ENCODE data around the gene ACTA1. TPM values are rescaled to one million over a fixed set of nuclear protein-coding genes. Genes with fewer than 3 reads are reported as not detected.

The ACTA1 gene
- total RNA-seq, 5 donors from 2014 or later (not counting 1 experiment from before 2014, with no cell fraction given) = 0.32 TPM; not detected in 4

DNA sequence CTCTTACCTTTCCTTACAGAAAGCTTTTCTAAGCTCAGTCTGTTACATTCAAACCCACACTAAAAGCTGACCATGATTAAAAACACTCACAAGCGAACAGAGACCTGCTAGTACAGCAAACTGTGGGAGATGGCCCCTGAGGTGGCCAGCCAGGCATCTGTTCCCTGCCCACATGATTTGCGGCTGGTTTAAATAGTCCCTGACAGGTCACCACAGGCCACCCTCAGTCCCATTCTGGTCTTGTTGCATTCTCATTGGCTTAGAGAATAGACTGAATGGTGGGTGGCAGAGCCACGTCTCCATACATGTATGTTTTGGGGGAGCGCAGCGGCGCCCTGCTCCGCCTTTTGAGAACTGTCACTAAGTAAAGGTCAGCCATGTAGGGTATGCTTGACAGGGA, 2.3 kb upstream of the ACTA1 start:
- Histone ChIP-seq H3K36me3 (ENCODE audit: control insufficient read depth in 2 of 2, extremely low read depth in 1 of 2, insufficient read depth in 1 of 2, low read length in 1 of 2) (peaks cover 0 to 12% of the 10 kb centered on the region in 2 donors), H3K4me1 (ENCODE audit: control insufficient read depth in 1 of 2, extremely low read depth in 1 of 2, insufficient read depth in 2 of 2, low read length in 2 of 2) (peaks cover 6 to 28% of the 10 kb centered on the region in 2 experiments)
- no peak overlapping the region for H3K4me3 Mint-ChIP-seq

GRCh38 chr1:229434641-229435051, 752 bp upstream of the ACTA1 start:
- DNase-seq = no peak
- H3K36me3 ChIP-seq (ENCODE audit: control insufficient read depth in 2 of 2, extremely low read depth in 1 of 2, insufficient read depth in 1 of 2, low read length in 1 of 2) = peaks cover 0 to 1% of the 10 kb centered on the region in 2 donors
- Mint-ChIP-seq H3K27me3 (peaks cover 32 to 61% of the 10 kb centered on the region in 2 donors), H3K27ac (no peak overlapping the region), H3K9me3 (no peaks in the 10 kb centered on the region), H3K36me3 (peaks cover 8% of the 10 kb centered on the region), H3K4me3 (no peak overlapping the region), H3K4me1 (peaks cover 12 to 31% (median 22%) of the 10 kb centered on the region in 3 donors)
- ChIA-PET POLR2A (no interaction called here), CTCF (interaction anchor here in 1 of 2 donors (0.6 kb wide), 1 partner anchor 200 kb away, joined by 3 read pairs; no protein-coding TSS in a partner anchor)
- ATAC-seq (replicated peaks in 1 of 4) = no peak
- WGBS (ENCODE audit: insufficient coverage) = 3% methylated on average over 14 of the region's 27 CpGs
- peaks cover 10 to 37% of the 10 kb centered on the region in 2 experiments for H3K4me1 ChIP-seq (ENCODE audit: control insufficient read depth in 1 of 2, extremely low read depth in 1 of 2, insufficient read depth in 2 of 2, low read length in 2 of 2)
- H3K4me3 ChIP-seq (ENCODE audit: control insufficient read depth in 1 of 2, extremely low read depth in 1 of 2, low read length in 1 of 2) = no peak overlapping the region
- no peak overlapping the region for H3K27ac ChIP-seq (ENCODE audit: low read length)
- H3K9me3 ChIP-seq = no peaks in the 10 kb centered on the region
- peaks cover 19 to 55% of the 10 kb centered on the region in 2 experiments for H3K27me3 ChIP-seq (replicated peaks in 1 of 2; ENCODE audit: control insufficient read depth in 2 of 2, extremely low read depth in 1 of 2, insufficient read depth in 2 of 2, low read length in 1 of 2)

More for the DNA sequence above, 2.3 kb upstream of the ACTA1 start:
- DNase-seq = no peak
- ChIA-PET CTCF (no interaction called here), POLR2A (interaction anchor here in 1 of 2 donors (0.6 kb wide), 1 partner anchor 769 kb away, joined by 3 read pairs; no protein-coding TSS in a partner anchor)
- H3K4me1 Mint-ChIP-seq = peaks cover 8 to 22% (median 14%) of the 10 kb centered on the region in 3 donors
- H3K4me3 ChIP-seq (ENCODE audit: control insufficient read depth in 1 of 2, extremely low read depth in 1 of 2, low read length in 1 of 2) = no peak overlapping the region
- H3K27ac Mint-ChIP-seq = no peak overlapping the region
- no peak overlapping the region for H3K27ac ChIP-seq (ENCODE audit: low read length)
- H3K9me3 ChIP-seq = no peaks in the 10 kb centered on the region
- H3K36me3 Mint-ChIP-seq = peaks cover 19% of the 10 kb centered on the region
- H3K9me3 Mint-ChIP-seq = no peaks in the 10 kb centered on the region
- no peak for ATAC-seq (replicated peaks in 1 of 4)
- H3K27me3 Mint-ChIP-seq = peaks cover 21 to 46% of the 10 kb centered on the region in 2 donors
- WGBS (ENCODE audit: insufficient coverage) = 78% methylated on average over 3 of the region's 7 CpGs
- H3K27me3 ChIP-seq (replicated peaks in 1 of 2; ENCODE audit: control insufficient read depth in 2 of 2, extremely low read depth in 1 of 2, insufficient read depth in 2 of 2, low read length in 1 of 2) = peaks cover 15 to 42% of the 10 kb centered on the region in 2 experiments

DNA sequence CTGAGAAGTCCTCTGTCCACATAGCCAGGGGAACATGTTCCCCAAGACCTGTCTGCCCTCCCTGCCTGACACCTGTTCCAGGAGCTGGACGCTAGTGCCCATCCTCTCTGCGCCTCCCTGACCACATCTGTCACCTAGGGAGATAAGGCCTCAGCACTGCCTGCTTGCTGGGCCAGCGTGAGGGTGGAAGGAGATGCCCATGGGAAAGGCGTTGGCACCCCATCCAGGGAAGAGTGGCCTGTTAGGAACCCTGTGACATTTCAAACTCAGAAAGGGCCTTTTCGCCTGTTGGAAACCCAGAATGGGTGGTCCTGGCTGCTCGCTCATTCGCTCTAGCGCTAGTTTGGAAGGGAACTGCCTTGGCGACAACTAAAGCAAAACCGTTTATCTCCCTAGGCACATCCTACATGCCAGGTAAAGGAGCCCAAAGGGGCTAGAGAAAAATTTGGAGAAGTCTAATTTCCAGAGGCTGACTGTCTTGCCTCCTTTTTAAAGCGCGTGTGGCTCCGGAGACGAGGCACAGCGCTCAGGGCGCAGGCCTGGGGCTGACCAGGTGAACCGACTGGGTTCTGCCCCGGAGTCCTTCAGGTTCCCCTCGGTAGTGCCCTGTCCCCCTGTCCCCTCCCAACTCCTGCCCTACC, 410 bp downstream of the ACTA1 start:
- Mint-ChIP-seq H3K9me3 (no peaks in the 10 kb centered on the region), H3K4me1 (peaks cover 12 to 31% (median 22%) of the 10 kb centered on the region in 3 donors), H3K4me3 (peak overlapping the region in 1 of 3 donors; percentile 79), H3K27me3 (peaks cover 34 to 66% of the 10 kb centered on the region in 2 donors), H3K27ac (no peak overlapping the region), H3K36me3 (peaks cover 4% of the 10 kb centered on the region)
- no peak overlapping the region for H3K4me3 ChIP-seq (ENCODE audit: control insufficient read depth in 1 of 2, extremely low read depth in 1 of 2, low read length in 1 of 2)
- ATAC-seq (replicated peaks in 1 of 4) (no peak), DNase-seq (no peak)
- H3K27me3 ChIP-seq (replicated peaks in 1 of 2; ENCODE audit: control insufficient read depth in 2 of 2, extremely low read depth in 1 of 2, insufficient read depth in 2 of 2, low read length in 1 of 2) = peaks cover 19 to 61% of the 10 kb centered on the region in 2 experiments
- POLR2A ChIA-PET = no interaction called here
- WGBS (ENCODE audit: insufficient coverage) = 22% methylated on average over 13 of the region's 19 CpGs
- CTCF ChIA-PET = no interaction called here
- no peak overlapping the region for H3K27ac ChIP-seq (ENCODE audit: low read length)
- no peaks in the 10 kb centered on the region for H3K9me3 ChIP-seq
- H3K4me1 ChIP-seq (ENCODE audit: control insufficient read depth in 1 of 2, extremely low read depth in 1 of 2, insufficient read depth in 2 of 2, low read length in 2 of 2) = peaks cover 10 to 37% of the 10 kb centered on the region in 2 experiments
- no peaks in the 10 kb centered on the region for H3K36me3 ChIP-seq (ENCODE audit: control insufficient read depth in 2 of 2, extremely low read depth in 1 of 2, insufficient read depth in 1 of 2, low read length in 1 of 2)

GRCh38 chr1:229432905-229433304, 989 bp downstream of the ACTA1 start:
- no peak overlapping the region for H3K27ac Mint-ChIP-seq
- peaks cover 12 to 31% (median 22%) of the 10 kb centered on the region in 3 donors for H3K4me1 Mint-ChIP-seq
- Histone ChIP-seq H3K36me3 (ENCODE audit: control insufficient read depth in 2 of 2, extremely low read depth in 1 of 2, insufficient read depth in 1 of 2, low read length in 1 of 2) (no peaks in the 10 kb centered on the region), H3K4me3 (ENCODE audit: control insufficient read depth in 1 of 2, extremely low read depth in 1 of 2, low read length in 1 of 2) (no peak overlapping the region), H3K27me3 (replicated peaks in 1 of 2; ENCODE audit: control insufficient read depth in 2 of 2, extremely low read depth in 1 of 2, insufficient read depth in 2 of 2, low read length in 1 of 2) (peaks cover 19 to 61% of the 10 kb centered on the region in 2 experiments), H3K27ac (ENCODE audit: low read length) (no peak overlapping the region), H3K4me1 (ENCODE audit: control insufficient read depth in 1 of 2, extremely low read depth in 1 of 2, insufficient read depth in 2 of 2, low read length in 2 of 2) (peaks cover 10 to 37% of the 10 kb centered on the region in 2 experiments), H3K9me3 (no peaks in the 10 kb centered on the region)
- CTCF ChIA-PET = no interaction called here
- peaks cover 40 to 72% of the 10 kb centered on the region in 2 donors for H3K27me3 Mint-ChIP-seq
- H3K9me3 Mint-ChIP-seq = no peaks in the 10 kb centered on the region
- DNase-seq (no peak), ATAC-seq (replicated peaks in 1 of 4) (no peak)
- H3K4me3 Mint-ChIP-seq = peak overlapping the region in 2 of 3 donors; percentile 4 to 79
- H3K36me3 Mint-ChIP-seq = no peaks in the 10 kb centered on the region
- POLR2A ChIA-PET = no interaction called here
- 21% methylated on average over 37 of the region's 37 CpGs for WGBS (ENCODE audit: insufficient coverage)

- ChIA-PET CTCF (no interaction called here), POLR2A (no interaction called here)
- H3K4me3 ChIP-seq (ENCODE audit: control insufficient read depth in 1 of 2, extremely low read depth in 1 of 2, low read length in 1 of 2) = peak overlapping the region; percentile 15 to 35
- Mint-ChIP-seq H3K9me3 (no peaks in the 10 kb centered on the region), H3K4me3 (peak overlapping the region; percentile 78 to 81 (median 79)), H3K27ac (no peak overlapping the region), H3K36me3 (no peaks in the 10 kb centered on the region), H3K4me1 (peaks cover 12 to 31% (median 22%) of the 10 kb centered on the region in 3 donors), H3K27me3 (peaks cover 41 to 76% of the 10 kb centered on the region in 2 donors)
- no peaks in the 10 kb centered on the region for H3K9me3 ChIP-seq
- peaks cover 19 to 65% of the 10 kb centered on the region in 2 experiments for H3K27me3 ChIP-seq (replicated peaks in 1 of 2; ENCODE audit: control insufficient read depth in 2 of 2, extremely low read depth in 1 of 2, insufficient read depth in 2 of 2, low read length in 1 of 2)
- peaks cover 10 to 37% of the 10 kb centered on the region in 2 experiments for H3K4me1 ChIP-seq (ENCODE audit: control insufficient read depth in 1 of 2, extremely low read depth in 1 of 2, insufficient read depth in 2 of 2, low read length in 2 of 2)
- H3K36me3 ChIP-seq (ENCODE audit: control insufficient read depth in 2 of 2, extremely low read depth in 1 of 2, insufficient read depth in 1 of 2, low read length in 1 of 2) = no peaks in the 10 kb centered on the region
- no peak overlapping the region for H3K27ac ChIP-seq (ENCODE audit: low read length)
- DNase-seq = no peak
- 15% methylated on average over 30 of the region's 38 CpGs for WGBS (ENCODE audit: insufficient coverage)
- ATAC-seq (replicated peaks in 1 of 4) = peak in 1 of 4 experiments; percentile 6
These were observed 1.8 kb downstream of the ACTA1 start for GRCh38 chr1:229432116-229432461.

DNA sequence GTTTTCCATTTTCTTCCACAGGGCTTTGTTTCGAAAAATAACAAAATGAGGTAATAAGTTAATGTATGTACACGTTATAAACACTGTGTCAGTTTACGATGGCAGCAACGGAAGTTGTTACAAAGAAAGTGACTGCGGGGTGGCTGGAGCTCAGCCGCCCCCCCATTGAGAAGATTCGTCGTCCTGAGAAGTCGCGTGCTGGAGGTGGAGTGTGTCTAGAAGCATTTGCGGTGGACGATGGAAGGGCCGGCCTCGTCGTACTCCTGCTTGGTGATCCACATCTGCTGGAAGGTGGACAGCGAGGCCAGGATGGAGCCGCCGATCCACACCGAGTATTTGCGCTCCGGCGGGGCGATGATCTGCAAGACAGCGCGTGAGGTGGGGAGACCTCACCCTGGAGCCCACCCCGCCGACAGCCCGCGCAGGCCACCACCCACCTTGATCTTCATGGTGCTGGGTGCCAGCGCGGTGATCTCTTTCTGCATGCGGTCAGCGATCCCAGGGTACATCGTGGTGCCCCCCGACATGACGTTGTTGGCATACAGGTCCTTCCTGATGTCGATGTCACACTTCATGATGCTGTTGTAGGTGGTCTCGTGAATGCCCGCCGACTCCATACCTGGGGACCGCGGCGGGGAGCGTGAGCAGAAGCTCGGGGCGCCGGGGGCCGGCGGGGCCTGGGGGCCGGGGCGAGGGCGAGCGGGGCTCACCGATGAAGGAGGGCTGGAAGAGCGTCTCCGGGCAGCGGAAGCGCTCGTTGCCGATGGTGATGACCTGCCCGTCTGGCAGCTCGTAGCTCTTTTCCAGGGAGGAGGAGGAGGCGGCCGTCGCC, 2.4 kb downstream of the ACTA1 start:
- H3K27ac Mint-ChIP-seq = peak overlapping the region in 1 of 2 donors; percentile 1
- POLR2A ChIA-PET = no interaction called here
- H3K27me3 ChIP-seq (replicated peaks in 1 of 2; ENCODE audit: control insufficient read depth in 2 of 2, extremely low read depth in 1 of 2, insufficient read depth in 2 of 2, low read length in 1 of 2) = peaks cover 19 to 71% of the 10 kb centered on the region in 2 experiments

More for the DNA sequence above, 2.4 kb downstream of the ACTA1 start:
- Histone ChIP-seq H3K4me1 (ENCODE audit: control insufficient read depth in 1 of 2, extremely low read depth in 1 of 2, insufficient read depth in 2 of 2, low read length in 2 of 2) (peaks cover 10 to 37% of the 10 kb centered on the region in 2 experiments), H3K4me3 (ENCODE audit: control insufficient read depth in 1 of 2, extremely low read depth in 1 of 2, low read length in 1 of 2) (peak overlapping the region; percentile 15 to 74), H3K9me3 (no peaks in the 10 kb centered on the region), H3K36me3 (ENCODE audit: control insufficient read depth in 2 of 2, extremely low read depth in 1 of 2, insufficient read depth in 1 of 2, low read length in 1 of 2) (no peaks in the 10 kb centered on the region), H3K27ac (ENCODE audit: low read length) (no peak overlapping the region)
- H3K36me3 Mint-ChIP-seq = no peaks in the 10 kb centered on the region
- H3K4me1 Mint-ChIP-seq = peaks cover 12 to 31% (median 22%) of the 10 kb centered on the region in 3 donors
- DNase-seq (peak in 1 of 35 experiments; percentile 17), ATAC-seq (replicated peaks in 1 of 4) (peak in 3 of 4 experiments; percentile 37 to 52 (median 39))
- 8% methylated on average over 62 of the region's 65 CpGs for WGBS (ENCODE audit: insufficient coverage)
- CTCF ChIA-PET = no interaction called here
- H3K4me3 Mint-ChIP-seq = peak overlapping the region; percentile 78 to 81 (median 79)
- H3K27me3 Mint-ChIP-seq = peaks cover 47 to 80% of the 10 kb centered on the region in 2 donors
- no peaks in the 10 kb centered on the region for H3K9me3 Mint-ChIP-seq
